ENCODE measurements around the gene PTPN23. TPM values are rescaled to one million over a fixed set of nuclear protein-coding genes. Genes with fewer than 3 reads are reported as not detected.
A peak's percentile ranks its signal among the peaks of the same experiment; 100 is the strongest.

PTPN23 gene
- total and polyA plus RNA-seq, 12 donors = 9.2 to 23.4 (median 19.6) TPM

- Histone ChIP-seq H3K4me1 (no peaks in the 10 kb centered on the region), H3K9me3 (no peaks in the 10 kb centered on the region), H3K27ac (no peak overlapping the region), H3K36me3 (peaks cover 0 to 95% (median 60%) of the 10 kb centered on the region in 9 donors), H3K4me3 (no peak overlapping the region), H3K27me3 (no peaks in the 10 kb centered on the region)
- ATAC-seq (no peak), DNase-seq (no peak)
- intact Hi-C loops (cut with DNase I) = no loop called here
- 89 to 93% methylated on average over 7 of the region's 7 CpGs for WGBS, 2 donors
- no peak for TF ChIP-seq CTCF (IDR thresholded peaks at IDR 0.05)
Measured at GRCh38 chr3:47413751-47414150, 32.9 kb downstream of the PTPN23 start.

- TF ChIP-seq CTCF (IDR thresholded peaks at IDR 0.05) = no peak
- Histone ChIP-seq H3K4me1 (no peaks in the 10 kb centered on the region), H3K4me3 (no peak overlapping the region), H3K27ac (no peak overlapping the region), H3K9me3 (no peaks in the 10 kb centered on the region), H3K27me3 (no peaks in the 10 kb centered on the region), H3K36me3 (peaks cover 0 to 95% (median 57%) of the 10 kb centered on the region in 9 donors)
- ATAC-seq (peak in 1 of 8 donors; percentile 6), DNase-seq (no peak)
- intact Hi-C loops (cut with DNase I) = no loop called here
- 79 to 88% methylated on average over 3 of the region's 3 CpGs for WGBS, 2 donors
Measured at GRCh38 chr3:47414161-47414564, 33.3 kb downstream of the PTPN23 start.

GRCh38 chr3:47414666-47415587, 34.1 kb downstream of the PTPN23 start:
- ATAC-seq = no peak
- WGBS, 2 donors = 76 to 82% methylated on average over 16 of the region's 16 CpGs
- no peak overlapping the region for H3K4me3 ChIP-seq
- peak in 1 of 2 donors; percentile 11 for DNase-seq
- no peaks in the 10 kb centered on the region for H3K27me3 ChIP-seq
- peaks cover 0 to 95% (median 53%) of the 10 kb centered on the region in 9 donors for H3K36me3 ChIP-seq
- intact Hi-C loops (cut with DNase I) = no loop called here
- no peak for TF ChIP-seq CTCF (IDR thresholded peaks at IDR 0.05)
- no peak overlapping the region for H3K27ac ChIP-seq
- H3K9me3 ChIP-seq = no peaks in the 10 kb centered on the region
- H3K4me1 ChIP-seq = no peaks in the 10 kb centered on the region

GRCh38 chr3:47416041-47416440, 35.2 kb downstream of the PTPN23 start:
- ATAC-seq = no peak
- Histone ChIP-seq H3K9me3 (no peaks in the 10 kb centered on the region), H3K27me3 (no peaks in the 10 kb centered on the region), H3K27ac (no peak overlapping the region), H3K4me1 (peaks cover 0 to 4% (median 0%) of the 10 kb centered on the region in 9 donors), H3K4me3 (no peak overlapping the region), H3K36me3 (peaks cover 0 to 91% (median 46%) of the 10 kb centered on the region in 9 donors)
- WGBS, 2 donors = 89 to 91% methylated on average over 9 of the region's 9 CpGs
- DNase-seq = no peak
- intact Hi-C loops (cut with DNase I) = no loop called here
- TF ChIP-seq CTCF (IDR thresholded peaks at IDR 0.05) = no peak
